Liver (tissue), 9 donors: ENCODE data around the gene APBA2. TPM values are rescaled to one million over a fixed set of nuclear protein-coding genes. Genes with fewer than 3 reads are reported as not detected.

Experiments used
- DNase-seq: peaks from one replicate; pipeline ENCODE4 v3.0.0-alpha.2; 2017; ENCODE audit warnings: low spot score
- H3K27ac ChIP-seq, 2 donors: one replicate each; pipeline ENCODE4 v1.7.0; 2013; ENCODE audit warnings: inconsistent platforms in 2 of 2, low read length in 2 of 2, control low read depth in 1 of 2, low read depth in 1 of 2, mild to moderate bottlenecking in 1 of 2
- H3K27me3 ChIP-seq, 4 donors: one replicate each; pipeline versions ENCODE4 v1.6.1 to v1.7.0; 2013; ENCODE audit warnings: low read length in 3 of 4, inconsistent platforms in 1 of 4, mild to moderate bottlenecking in 1 of 4, moderate library complexity in 1 of 4; ENCODE audit not compliant: control insufficient read depth in 4 of 4, insufficient read depth in 4 of 4
- H3K36me3 ChIP-seq, 4 donors: one replicate each; pipeline versions ENCODE4 v1.6.1 to v1.7.0; 2013; ENCODE audit warnings: low read length in 3 of 4, mild to moderate bottlenecking in 3 of 4, low read depth in 1 of 4, moderate library complexity in 1 of 4; ENCODE audit not compliant: control insufficient read depth in 4 of 4, insufficient read depth in 3 of 4
- H3K4me1 ChIP-seq, 4 donors: one replicate each; pipeline versions ENCODE4 v1.6.1 to v1.7.0; 2013; ENCODE audit warnings: low read length in 3 of 4, mild to moderate bottlenecking in 3 of 4, moderate library complexity in 1 of 4; ENCODE audit not compliant: control insufficient read depth in 4 of 4, insufficient read depth in 4 of 4
- H3K4me3 ChIP-seq, 3 donors: one replicate each; pipeline versions ENCODE4 v1.6.1 to v1.7.0; 2013; ENCODE audit warnings: low read length in 3 of 3, control low read depth in 1 of 3, low read depth in 1 of 3, mild to moderate bottlenecking in 1 of 3
- H3K9ac ChIP-seq, 2 donors: one replicate each; pipeline ENCODE4 v1.7.0; 2013; ENCODE audit warnings: low read length in 2 of 2, mild to moderate bottlenecking in 2 of 2, moderate library complexity in 2 of 2, control low read depth in 1 of 2, low read depth in 1 of 2
- H3K9me3 ChIP-seq, 4 donors: one replicate each; pipeline versions ENCODE4 v1.6.1 to v1.7.0; 2013; ENCODE audit warnings: low read length in 3 of 4; ENCODE audit not compliant: control insufficient read depth in 4 of 4
- ATF3 ChIP-seq: IDR thresholded peaks from 2 replicates; pipeline ENCODE4 v1.6.1; 2016; ENCODE audit warnings: antibody characterized with exemption
- CTCF ChIP-seq: fragments of 150-350 bp; IDR thresholded peaks from 2 replicates; pipeline ENCODE4 v1.5.1; 2017; ENCODE audit warnings: improper control_type of control experiment, low read depth, low read length; ENCODE audit not compliant: missing input control
- EGR1 ChIP-seq, 2 donors: IDR thresholded peaks; 2 replicates each; pipeline ENCODE4 v1.6.1; 2016 to 2018; ENCODE audit warnings: antibody characterized with exemption in 2 of 2, low read depth in 2 of 2
- FOXA1 ChIP-seq: IDR thresholded peaks from 2 replicates; pipeline ENCODE4 v1.6.1; 2016; ENCODE audit warnings: antibody characterized with exemption
- FOXA2 ChIP-seq: IDR thresholded peaks from 2 replicates; pipeline ENCODE4 v1.6.1; 2016; ENCODE audit warnings: antibody characterized with exemption
- GABPA ChIP-seq, 2 donors: IDR thresholded peaks in 1 of 2; conservative IDR thresholded peaks in 1 of 2; 2 replicates each; pipeline ENCODE4 v1.6.1; 2016; ENCODE audit warnings: antibody characterized with exemption in 2 of 2, mild to moderate bottlenecking in 1 of 2, moderate library complexity in 1 of 2
- HNF4A ChIP-seq, 2 donors: conservative IDR thresholded peaks; 2 replicates each; pipeline ENCODE4 v1.6.1; 2016; ENCODE audit warnings: antibody characterized with exemption in 2 of 2, mild to moderate bottlenecking in 2 of 2
- HNF4G ChIP-seq: IDR thresholded peaks from 2 replicates; pipeline ENCODE4 v1.6.1; 2016; ENCODE audit warnings: antibody characterized with exemption
- JUND ChIP-seq, 2 donors: IDR thresholded peaks; 2 replicates each; pipeline ENCODE4 v1.6.1; 2016; ENCODE audit warnings: antibody characterized with exemption in 2 of 2
- NR2F2 ChIP-seq: IDR thresholded peaks from 2 replicates; pipeline ENCODE4 v1.6.1; 2016; ENCODE audit warnings: antibody characterized with exemption
- RAD21 ChIP-seq, 2 donors: IDR thresholded peaks; 2 replicates each; pipeline ENCODE4 v1.6.1; 2016; ENCODE audit warnings: antibody characterized with exemption in 2 of 2, mild to moderate bottlenecking in 2 of 2
- RXRA ChIP-seq, 2 donors: IDR thresholded peaks; 2 replicates each; pipeline ENCODE4 v1.6.1; 2017 to 2018; ENCODE audit warnings: antibody characterized with exemption in 2 of 2, mild to moderate bottlenecking in 1 of 2
- SP1 ChIP-seq: IDR thresholded peaks from 2 replicates; pipeline ENCODE4 v1.6.1; 2018; ENCODE audit warnings: antibody characterized with exemption, mild to moderate bottlenecking
- TAF1 ChIP-seq: conservative IDR thresholded peaks from 2 replicates; pipeline ENCODE4 v1.6.1; 2016; ENCODE audit warnings: antibody characterized with exemption, mild to moderate bottlenecking
- WGBS: extraction: QIAGEN DNeasy Blood & Tissue Kit; methylation state at CpG from one replicate; pipeline ENCODE4 v1.1.7; 2013; 5-methylcytosine and 5-hydroxymethylcytosine counted together
- polyA plus RNA-seq, 2 donors: library from polyadenylated mRNA; stranded (reverse) in 1 of 2; unstranded in 1 of 2; fragments of 200-250 nt in 1 of 2; fragments of >200 nt in 1 of 2; fragmentation: Nextera tagmentation in 1 of 2; extraction: Ambion mirVana in 1 of 2; gene quantifications; one replicate each; pipeline versions ENCODE4 v1.2.1 to v1.2.3, GENCODE V29; 2013 to 2015
- total RNA-seq, 2 donors: library from RNA; depleted of rRNA; stranded (reverse); fragments of >200 nt; gene quantifications; one replicate each; pipeline ENCODE4 v1.2.3, GENCODE V29; 2014
- TF ChIP-seq, protein P1 (sequence below): IDR thresholded peaks from 2 replicates; pipeline ENCODE4 v1.6.1; 2016; ENCODE audit warnings: antibody characterized with exemption
- TF ChIP-seq, protein P2 (sequence below): IDR thresholded peaks from 2 replicates; pipeline ENCODE4 v1.6.1; 2016; ENCODE audit warnings: antibody characterized with exemption, mild to moderate bottlenecking
- TF ChIP-seq, protein P3 (sequence below): IDR thresholded peaks from 2 replicates; pipeline ENCODE4 v1.6.1; 2016; ENCODE audit warnings: antibody characterized with exemption
- donor health status: healthy.
- donor health status: healthy.
- donor health status: healthy.
- donor health status: healthy.
- donor health status: healthy.

The APBA2 gene
- total and polyA plus RNA-seq, 4 donors: 0.38 to 2.9 (median 1.7) TPM

DNA sequence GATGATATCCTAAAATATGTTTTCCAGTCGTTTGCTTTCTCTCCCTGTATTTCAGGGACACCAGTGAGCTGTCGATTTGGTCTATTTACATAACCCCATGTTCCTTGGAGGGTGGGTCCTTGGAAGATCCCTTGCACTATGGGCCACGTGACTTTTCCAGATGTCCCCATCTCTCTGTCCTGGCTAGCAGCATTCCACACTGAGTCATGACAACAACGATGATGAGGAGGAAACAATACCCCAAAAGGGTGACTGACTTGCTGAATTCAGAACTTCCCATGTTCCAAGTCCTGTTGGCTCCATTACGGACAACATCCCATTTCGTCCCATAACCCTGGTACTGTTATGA is 249.5 kb downstream of the APBA2 start:
- Histone ChIP-seq H3K27me3 (peaks cover 0 to 6% (median 1%) of the 10 kb centered on the region in 4 donors), H3K4me1 (peaks cover 0 to 9% (median 4%) of the 10 kb centered on the region in 4 donors), H3K9me3 (no peaks in the 10 kb centered on the region), H3K4me3 (no peak overlapping the region), H3K36me3 (no peaks in the 10 kb centered on the region), H3K9ac (no peak overlapping the region), H3K27ac (no peak overlapping the region)
- 67% methylated on average over 6 of the region's 6 CpGs for WGBS
- TF ChIP-seq, protein P1, sequence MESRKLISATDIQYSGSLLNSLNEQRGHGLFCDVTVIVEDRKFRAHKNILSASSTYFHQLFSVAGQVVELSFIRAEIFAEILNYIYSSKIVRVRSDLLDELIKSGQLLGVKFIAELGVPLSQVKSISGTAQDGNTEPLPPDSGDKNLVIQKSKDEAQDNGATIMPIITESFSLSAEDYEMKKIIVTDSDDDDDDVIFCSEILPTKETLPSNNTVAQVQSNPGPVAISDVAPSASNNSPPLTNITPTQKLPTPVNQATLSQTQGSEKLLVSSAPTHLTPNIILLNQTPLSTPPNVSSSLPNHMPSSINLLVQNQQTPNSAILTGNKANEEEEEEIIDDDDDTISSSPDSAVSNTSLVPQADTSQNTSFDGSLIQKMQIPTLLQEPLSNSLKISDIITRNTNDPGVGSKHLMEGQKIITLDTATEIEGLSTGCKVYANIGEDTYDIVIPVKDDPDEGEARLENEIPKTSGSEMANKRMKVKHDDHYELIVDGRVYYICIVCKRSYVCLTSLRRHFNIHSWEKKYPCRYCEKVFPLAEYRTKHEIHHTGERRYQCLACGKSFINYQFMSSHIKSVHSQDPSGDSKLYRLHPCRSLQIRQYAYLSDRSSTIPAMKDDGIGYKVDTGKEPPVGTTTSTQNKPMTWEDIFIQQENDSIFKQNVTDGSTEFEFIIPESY: no peak
- TF ChIP-seq, protein P2, sequence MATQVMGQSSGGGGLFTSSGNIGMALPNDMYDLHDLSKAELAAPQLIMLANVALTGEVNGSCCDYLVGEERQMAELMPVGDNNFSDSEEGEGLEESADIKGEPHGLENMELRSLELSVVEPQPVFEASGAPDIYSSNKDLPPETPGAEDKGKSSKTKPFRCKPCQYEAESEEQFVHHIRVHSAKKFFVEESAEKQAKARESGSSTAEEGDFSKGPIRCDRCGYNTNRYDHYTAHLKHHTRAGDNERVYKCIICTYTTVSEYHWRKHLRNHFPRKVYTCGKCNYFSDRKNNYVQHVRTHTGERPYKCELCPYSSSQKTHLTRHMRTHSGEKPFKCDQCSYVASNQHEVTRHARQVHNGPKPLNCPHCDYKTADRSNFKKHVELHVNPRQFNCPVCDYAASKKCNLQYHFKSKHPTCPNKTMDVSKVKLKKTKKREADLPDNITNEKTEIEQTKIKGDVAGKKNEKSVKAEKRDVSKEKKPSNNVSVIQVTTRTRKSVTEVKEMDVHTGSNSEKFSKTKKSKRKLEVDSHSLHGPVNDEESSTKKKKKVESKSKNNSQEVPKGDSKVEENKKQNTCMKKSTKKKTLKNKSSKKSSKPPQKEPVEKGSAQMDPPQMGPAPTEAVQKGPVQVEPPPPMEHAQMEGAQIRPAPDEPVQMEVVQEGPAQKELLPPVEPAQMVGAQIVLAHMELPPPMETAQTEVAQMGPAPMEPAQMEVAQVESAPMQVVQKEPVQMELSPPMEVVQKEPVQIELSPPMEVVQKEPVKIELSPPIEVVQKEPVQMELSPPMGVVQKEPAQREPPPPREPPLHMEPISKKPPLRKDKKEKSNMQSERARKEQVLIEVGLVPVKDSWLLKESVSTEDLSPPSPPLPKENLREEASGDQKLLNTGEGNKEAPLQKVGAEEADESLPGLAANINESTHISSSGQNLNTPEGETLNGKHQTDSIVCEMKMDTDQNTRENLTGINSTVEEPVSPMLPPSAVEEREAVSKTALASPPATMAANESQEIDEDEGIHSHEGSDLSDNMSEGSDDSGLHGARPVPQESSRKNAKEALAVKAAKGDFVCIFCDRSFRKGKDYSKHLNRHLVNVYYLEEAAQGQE: no peak
- no peak for TF ChIP-seq TAF1
- TF ChIP-seq CTCF: no peak
- no peak for TF ChIP-seq FOXA1
- no peak for TF ChIP-seq HNF4A (conservative IDR thresholded peaks at IDR 0.05)
- no peak for TF ChIP-seq ATF3
- TF ChIP-seq, protein P3, sequence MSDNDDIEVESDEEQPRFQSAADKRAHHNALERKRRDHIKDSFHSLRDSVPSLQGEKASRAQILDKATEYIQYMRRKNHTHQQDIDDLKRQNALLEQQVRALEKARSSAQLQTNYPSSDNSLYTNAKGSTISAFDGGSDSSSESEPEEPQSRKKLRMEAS: no peak
- TF ChIP-seq SP1: no peak
- no peak for TF ChIP-seq HNF4G
- no peak for TF ChIP-seq FOXA2
- no peak for TF ChIP-seq RXRA (IDR thresholded peaks at IDR 0.05)
- TF ChIP-seq RAD21 (IDR thresholded peaks at IDR 0.05): no peak
- TF ChIP-seq JUND (IDR thresholded peaks at IDR 0.05): no peak
- no peak for TF ChIP-seq GABPA (IDR thresholded peaks at IDR 0.05 in 1 of 2, conservative IDR thresholded peaks at IDR 0.05 in 1 of 2)
- no peak for TF ChIP-seq NR2F2
- TF ChIP-seq EGR1 (IDR thresholded peaks at IDR 0.05; ENCODE audit: low read depth in 2 of 2): no peak
- no peak for DNase-seq
